Activated naive CD8-positive, alpha-beta T cell (primary cell): ENCODE measurements around the gene ARHGAP9.
"Not testable (repeated sequence)": the region's sequence is repeated elsewhere in the genome, so short reads cannot be mapped to it uniquely, and the experiment has no call there.

Experiments
- H3K27ac Mint-ChIP-seq: one replicate; pipeline ENCODE4 v1.8.0; 2021; ENCODE audit warnings: mixed read lengths
- H3K27me3 Mint-ChIP-seq: one replicate; pipeline ENCODE4 v1.8.0; 2021; ENCODE audit warnings: mixed read lengths
- H3K36me3 Mint-ChIP-seq: one replicate; pipeline ENCODE4 v1.8.0; 2021; ENCODE audit warnings: mixed read lengths
- H3K4me1 Mint-ChIP-seq: one replicate; pipeline ENCODE4 v1.8.0; 2021; ENCODE audit warnings: low read depth, mixed read lengths
- H3K4me3 Mint-ChIP-seq: one replicate; pipeline ENCODE4 v1.8.0; 2021; ENCODE audit warnings: mild to moderate bottlenecking, mixed read lengths
- H3K9me3 Mint-ChIP-seq: one replicate; pipeline ENCODE4 v1.8.0; 2021; ENCODE audit warnings: low read depth, mixed read lengths

The ARHGAP9 gene

DNA sequence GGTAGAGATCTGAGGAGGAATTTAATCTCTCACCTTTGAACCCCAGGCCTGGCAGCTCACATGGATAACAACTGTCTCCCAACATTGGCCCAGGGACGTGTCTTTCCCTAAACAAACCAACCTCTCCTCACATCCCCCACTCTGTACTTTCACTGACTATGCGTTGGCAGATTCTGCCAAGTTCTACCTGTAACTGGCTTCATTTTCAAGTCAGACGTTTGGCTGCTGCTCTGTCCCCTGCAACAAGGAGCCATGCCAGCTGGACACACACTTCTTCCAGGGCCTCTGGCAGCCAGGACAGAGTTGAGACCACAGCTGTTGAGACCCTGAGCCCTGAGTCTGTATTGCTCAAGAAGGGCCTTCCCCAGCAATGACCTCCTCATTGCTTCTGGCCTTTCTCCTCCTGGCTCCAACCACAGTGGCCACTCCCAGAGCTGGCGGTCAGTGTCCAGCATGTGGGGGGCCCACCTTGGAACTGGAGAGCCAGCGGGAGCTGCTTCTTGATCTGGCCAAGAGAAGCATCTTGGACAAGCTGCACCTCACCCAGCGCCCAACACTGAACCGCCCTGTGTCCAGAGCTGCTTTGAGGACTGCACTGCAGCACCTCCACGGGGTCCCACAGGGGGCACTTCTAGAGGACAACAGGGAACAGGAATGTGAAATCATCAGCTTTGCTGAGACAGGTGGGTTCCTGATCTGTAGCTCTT lies 45.0 kb downstream of the ARHGAP9 start, which contains the start of gene INHBC:
Gene INHBC, plus strand, starts transcription at position 268 of the 707 bp plus-strand sequence. Its CDS starts 103 bp downstream, at position 371.
- Mint-ChIP-seq H3K27ac (no peak within 1 kb of the TSS), H3K4me3 (peak within 1 kb of the TSS; percentile 17), H3K9me3 (no peaks in the 10 kb centered on the region), H3K36me3 (no peaks in the 10 kb centered on the region), H3K27me3 (no peaks in the 10 kb centered on the region), H3K4me1 (peaks cover 20% of the 10 kb centered on the region)

DNA sequence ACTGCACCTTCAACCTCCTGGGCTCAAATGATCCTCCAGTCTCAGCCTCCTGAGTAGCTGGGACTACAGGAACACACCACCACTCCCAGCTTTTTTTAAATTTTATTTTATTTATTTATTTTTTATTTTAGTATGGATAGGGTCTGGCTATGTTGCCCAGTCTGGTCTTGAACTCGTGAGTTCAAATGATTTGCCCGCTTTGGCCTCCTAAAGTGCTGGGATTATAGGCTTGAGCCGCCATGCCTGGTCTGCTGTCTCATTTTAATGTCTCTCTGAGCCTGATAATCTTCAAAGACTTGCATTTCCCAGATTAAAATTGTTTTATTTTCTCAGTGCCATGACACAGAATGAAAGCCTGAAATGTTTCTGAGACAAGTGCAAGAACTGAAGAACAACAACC lies 46.3 kb downstream of the ARHGAP9 start:
- H3K27ac Mint-ChIP-seq: no peak overlapping the region
- no peaks in the 10 kb centered on the region for H3K9me3 Mint-ChIP-seq
- no peak overlapping the region for H3K4me3 Mint-ChIP-seq
- no peaks in the 10 kb centered on the region for H3K27me3 Mint-ChIP-seq
- H3K36me3 Mint-ChIP-seq: no peaks in the 10 kb centered on the region
- peaks cover 27% of the 10 kb centered on the region for H3K4me1 Mint-ChIP-seq

DNA sequence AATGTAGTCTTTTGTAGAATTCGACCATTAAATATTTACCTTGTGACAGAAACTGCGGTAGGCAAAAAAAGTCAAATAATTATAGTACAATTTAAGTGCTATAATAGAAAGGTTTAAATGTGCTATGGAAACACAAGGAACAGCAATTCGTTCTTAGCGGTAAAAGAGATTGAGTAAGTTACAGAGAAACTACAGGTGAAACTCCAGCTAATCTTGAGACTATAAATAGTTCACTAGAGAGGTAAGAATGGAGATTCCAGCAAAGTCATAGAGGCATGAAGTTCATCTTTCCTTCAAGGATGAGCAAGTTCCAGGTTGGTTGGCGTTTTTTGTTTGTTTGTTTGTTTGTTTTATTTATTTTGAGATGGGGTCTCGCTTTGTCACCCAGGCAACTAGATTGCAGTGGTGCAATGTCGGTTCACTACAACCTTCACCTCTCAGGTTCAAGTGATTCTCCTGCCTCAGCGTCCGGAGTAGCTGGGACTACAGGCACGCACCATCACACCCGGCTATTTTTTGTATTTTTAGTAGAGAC lies 47.9 kb downstream of the ARHGAP9 start:
- Mint-ChIP-seq H3K9me3 (no peaks in the 10 kb centered on the region), H3K4me3 (peak overlapping the region; percentile 93), H3K4me1 (peaks cover 36% of the 10 kb centered on the region), H3K27me3 (no peaks in the 10 kb centered on the region), H3K27ac (peak overlapping the region; percentile 98), H3K36me3 (no peaks in the 10 kb centered on the region)

DNA sequence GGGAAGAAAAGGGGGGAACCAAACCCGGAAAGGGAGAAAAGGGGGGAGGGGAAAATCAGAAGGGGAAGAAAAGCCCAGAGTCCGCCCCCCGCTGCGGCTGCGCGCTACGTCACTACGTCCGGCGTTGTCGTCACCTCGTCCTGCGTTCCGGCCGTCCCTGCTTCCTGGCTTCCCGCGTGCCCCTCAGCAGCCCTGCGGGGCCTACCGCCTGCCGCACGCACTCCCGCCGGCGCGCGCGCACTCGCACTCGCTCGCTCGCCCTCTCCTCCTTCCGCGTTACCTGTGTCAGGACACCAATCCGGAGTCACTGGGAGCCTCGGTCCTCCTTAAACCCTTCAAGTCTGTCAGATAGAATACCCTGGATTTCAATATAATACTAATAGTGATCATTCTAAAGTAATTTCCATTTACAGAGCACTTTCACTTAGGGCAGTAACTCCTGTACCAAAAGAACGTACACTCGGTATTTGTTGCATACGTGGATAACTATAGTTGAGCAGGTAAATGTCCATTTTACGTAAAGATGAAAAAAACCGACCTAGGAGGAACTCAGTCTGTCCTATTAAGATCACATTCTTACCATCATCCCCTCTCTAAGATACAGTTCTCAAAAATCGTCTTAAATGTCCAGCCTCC lies 48.6 kb downstream of the ARHGAP9 start, which contains the start of gene R3HDM2:
Gene R3HDM2, minus strand, starts transcription at position 113 of the 636 bp plus-strand sequence. CDS start 120,615 bp downstream, outside the sequence.
- Mint-ChIP-seq H3K36me3 (no peaks in the 10 kb centered on the region), H3K4me3 (peak within 1 kb of the TSS; percentile 99), H3K27ac (peak within 1 kb of the TSS; percentile 100), H3K4me1 (peaks cover 41% of the 10 kb centered on the region), H3K27me3 (no peaks in the 10 kb centered on the region), H3K9me3 (no peaks in the 10 kb centered on the region)

DNA sequence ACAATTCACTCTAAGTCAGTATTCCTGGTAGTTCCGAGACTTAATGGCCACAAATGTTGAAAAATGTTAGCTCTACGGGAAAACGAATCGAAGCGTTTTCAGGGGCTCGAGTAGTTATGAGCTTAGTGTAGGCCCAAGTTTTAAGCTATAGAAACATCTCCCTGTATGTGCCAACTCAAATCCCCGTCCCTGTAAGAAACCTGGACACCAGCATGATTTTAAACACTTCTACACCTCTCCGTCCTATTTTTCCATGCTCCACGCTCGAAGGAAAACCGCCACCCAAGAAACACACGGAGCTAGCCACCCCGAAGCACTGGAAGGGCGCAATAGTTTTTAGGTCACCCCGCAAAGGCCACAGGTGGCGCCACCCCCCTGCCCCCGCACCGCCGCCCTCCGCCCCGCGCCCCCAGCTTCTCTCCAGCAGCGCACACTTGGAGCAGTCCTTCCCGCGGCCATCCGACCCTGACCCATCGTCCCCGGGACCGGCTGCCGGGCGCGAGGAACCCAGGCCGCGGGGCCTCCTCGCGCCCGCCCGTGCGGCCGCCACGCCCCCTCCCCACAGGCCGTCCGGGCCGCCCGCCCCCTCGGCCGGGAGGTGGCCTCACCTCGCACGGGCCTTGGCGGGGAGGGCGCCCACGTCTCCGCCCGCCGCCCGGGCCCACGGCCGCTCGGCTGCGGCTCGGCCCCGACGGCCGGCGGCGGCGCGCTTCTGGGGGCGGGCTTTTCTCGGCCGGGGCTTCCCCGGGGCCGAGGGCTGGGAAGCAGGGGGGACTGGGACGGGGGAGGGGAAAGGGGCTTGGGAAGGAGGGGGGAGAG lies 49.3 kb downstream of the ARHGAP9 start:
- Mint-ChIP-seq H3K27me3 (no peaks in the 10 kb centered on the region), H3K9me3 (no peaks in the 10 kb centered on the region), H3K4me3 (peak overlapping the region; percentile 99), H3K27ac (peak overlapping the region; percentile 100), H3K36me3 (no peaks in the 10 kb centered on the region), H3K4me1 (peaks cover 41% of the 10 kb centered on the region)

DNA sequence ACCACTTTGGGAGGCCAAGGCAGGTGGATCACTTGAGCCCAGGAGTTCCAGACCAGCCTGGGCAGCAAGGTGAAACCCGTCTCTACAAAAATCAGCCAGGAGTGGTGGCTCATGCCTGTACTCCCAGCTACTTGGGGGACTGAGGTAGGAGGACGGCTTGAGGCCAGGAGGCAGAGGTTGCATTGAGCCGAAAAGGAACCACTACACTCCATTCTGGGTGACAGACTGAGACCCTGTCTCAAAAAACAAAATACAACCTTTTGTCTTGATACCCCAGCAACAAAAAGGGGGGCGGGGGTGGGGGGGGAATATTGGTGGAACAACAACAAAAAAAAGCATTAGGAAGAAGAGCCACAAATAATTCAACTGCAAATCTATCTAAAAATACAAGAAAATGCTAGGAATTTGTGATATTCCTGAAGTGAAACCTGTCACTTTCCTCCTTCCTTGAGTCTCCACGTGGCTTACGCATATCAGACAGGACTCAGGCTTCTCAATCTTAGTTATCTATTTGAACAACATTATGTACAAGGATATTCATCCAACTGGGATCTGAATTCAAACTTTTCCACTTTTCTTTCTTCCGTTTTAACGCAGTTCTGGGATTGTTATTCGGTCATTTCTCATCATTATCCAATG lies 50.1 kb downstream of the ARHGAP9 start:
- Mint-ChIP-seq H3K4me1 (peaks cover 38% of the 10 kb centered on the region), H3K36me3 (no peaks in the 10 kb centered on the region), H3K9me3 (no peaks in the 10 kb centered on the region), H3K4me3 (peak overlapping the region; percentile 99), H3K27ac (peak overlapping the region; percentile 100), H3K27me3 (no peaks in the 10 kb centered on the region)

DNA sequence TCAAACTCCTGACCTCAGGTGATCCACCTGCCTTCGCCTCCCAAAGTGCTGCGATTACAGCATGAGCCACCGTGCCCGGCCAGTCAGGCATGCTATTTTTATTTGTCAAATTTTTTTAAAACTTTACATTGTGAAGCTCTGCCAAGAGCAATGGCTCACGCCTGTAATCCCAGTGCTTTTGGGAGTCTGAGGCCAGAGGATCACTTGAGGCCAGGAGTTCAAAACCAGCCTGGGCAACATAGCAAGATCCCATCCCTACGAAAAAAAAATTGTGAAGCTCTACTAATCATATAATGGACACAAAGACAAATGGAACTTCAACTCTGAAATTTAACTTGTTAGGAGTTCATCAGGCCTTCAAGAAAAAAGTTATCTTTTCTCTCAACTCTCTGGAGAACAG lies 50.7 kb downstream of the ARHGAP9 start:
- H3K27ac Mint-ChIP-seq: peak overlapping the region; percentile 91
- H3K4me3 Mint-ChIP-seq: peak overlapping the region; percentile 99
- no peaks in the 10 kb centered on the region for H3K27me3 Mint-ChIP-seq
- peaks cover 41% of the 10 kb centered on the region for H3K4me1 Mint-ChIP-seq
- H3K9me3 Mint-ChIP-seq: no peaks in the 10 kb centered on the region
- peaks cover 3% of the 10 kb centered on the region for H3K36me3 Mint-ChIP-seq

DNA sequence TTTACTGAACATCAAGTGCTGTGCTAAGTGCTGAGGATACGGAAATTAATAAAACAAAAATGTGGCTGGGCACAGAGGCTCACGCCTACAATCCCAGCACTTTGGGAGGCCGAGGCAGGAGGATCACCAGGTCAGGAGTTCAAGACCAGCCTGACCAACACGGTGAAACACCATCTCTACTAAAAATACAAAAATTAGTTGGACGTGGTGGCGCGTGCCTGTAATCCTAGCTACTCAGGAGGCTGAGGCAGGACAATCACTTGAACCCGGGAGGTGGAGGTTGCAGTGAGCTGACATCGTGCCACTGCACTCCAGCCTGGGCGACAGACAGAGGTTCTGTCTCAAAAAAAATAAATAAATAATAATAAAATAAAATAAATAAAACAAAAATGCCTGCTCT lies 52.7 kb downstream of the ARHGAP9 start:
- not testable (repeated sequence) for H3K27me3 Mint-ChIP-seq, H3K36me3 Mint-ChIP-seq, H3K4me3 Mint-ChIP-seq, H3K9me3 Mint-ChIP-seq
- Mint-ChIP-seq H3K4me1 (peaks cover 43% of the 10 kb centered on the region), H3K27ac (peak overlapping the region; percentile 70)
